Stomach (tissue), 9 donors: ENCODE data around the gene TBC1D10A. TPM values are rescaled to one million over a fixed set of nuclear protein-coding genes. Genes with fewer than 3 reads are reported as not detected.
A peak's percentile ranks its signal among the peaks of the same experiment; 100 is the strongest.

ENCODE experiments used
- DNase-seq, 2 donors: peaks; one replicate each; pipeline versions ENCODE4 v3.0.0 to v3.0.0-alpha.2; 2013 to 2019
- H3K27ac ChIP-seq, 5 donors: fragments of 200-600 bp in 4 of 5; sonication (generic) in 4 of 5; one replicate each; pipeline ENCODE4 v1.5.1; 2013 to 2019; ENCODE audit warnings: mild to moderate bottlenecking in 1 of 5, moderate library complexity in 1 of 5
- H3K27me3 ChIP-seq, 3 donors: fragments of 200-600 bp; sonication (generic); one replicate each; pipeline ENCODE4 v1.5.1; 2017 to 2019; ENCODE audit warnings: mixed run types in 1 of 3
- H3K36me3 ChIP-seq, 4 donors: fragments of 200-600 bp; sonication (generic); 1 replicate in 3 of 4; 2 replicates in 1 of 4; pipeline ENCODE4 v1.5.1; 2016 to 2019
- H3K4me1 ChIP-seq, 4 donors: fragments of 200-600 bp; sonication (generic); one replicate each; pipeline ENCODE4 v1.5.1; 2016 to 2019
- H3K4me3 ChIP-seq, 4 donors: fragments of 200-600 bp; sonication (generic) in 3 of 4; one replicate each; pipeline ENCODE4 v1.5.1; 2016 to 2019; ENCODE audit warnings: mild to moderate bottlenecking in 1 of 4
- H3K9me3 ChIP-seq, 4 donors: fragments of 200-600 bp; sonication (generic); one replicate each; pipeline ENCODE4 v1.5.1; 2016 to 2019
- EP300 ChIP-seq: sonication (generic); formaldehyde crosslinking; IDR thresholded peaks from one replicate; pipeline ENCODE4 v1.6.1; 2017; ENCODE audit warnings: antibody characterized with exemption
- POLR2A ChIP-seq, 4 donors: fragments of 450-650 bp; IDR thresholded peaks; one replicate each; pipeline ENCODE4 v1.6.1; 2016; ENCODE audit warnings: antibody characterized with exemption in 4 of 4, control low read depth in 2 of 4, mild to moderate bottlenecking in 1 of 4, moderate library complexity in 1 of 4
- POLR2AphosphoS5 ChIP-seq, 3 donors: sonication (generic); formaldehyde crosslinking; IDR thresholded peaks; one replicate each; pipeline ENCODE4 v1.6.1; 2016; ENCODE audit warnings: antibody characterized with exemption in 3 of 3
- WGBS, 5 donors: extraction: QIAGEN DNeasy Blood & Tissue Kit in 3 of 5; methylation state at CpG; one replicate each; pipeline versions ENCODE4 v1.1.5 to v1.1.7; 2013 to 2018; 5-methylcytosine and 5-hydroxymethylcytosine counted together
- intact Hi-C: fragments of 100-400 bp; cut with DNase I; formaldehyde crosslinking; loops from one replicate; pipeline ENCODE4 v1.15.1; 2023; ENCODE audit warnings: low total_unique reads
- polyA plus RNA-seq, 3 donors: library from polyadenylated mRNA; stranded (reverse); fragments of 200-250 nt; gene quantifications; one replicate each; pipeline ENCODE4 v1.2.3, GENCODE V29; 2013
- total RNA-seq, 5 donors: library from RNA; depleted of rRNA; stranded (reverse); fragments of >200 nt; gene quantifications; one replicate each; pipeline versions ENCODE4 v1.1.0 to v1.2.3, GENCODE V29; 2014 to 2016
- TF ChIP-seq, protein P1 (sequence below), 7 experiments: fragments of 450-650 bp in 4 of 7; fragments of 200-600 bp in 3 of 7; sonication (generic) in 3 of 7; IDR thresholded peaks; one replicate each; pipeline ENCODE4 v1.5.1; 2016 to 2019; ENCODE audit warnings: antibody characterized with exemption in 7 of 7, control low read depth in 2 of 7, mild to moderate bottlenecking in 1 of 7
- donor health status: healthy with polysubstance abuse.
- donor health status: Bipolar disorder and iron deficiency.
- donor health status: healthy.

Gene TBC1D10A
- total and polyA plus RNA-seq, 8 donors: 2.2 to 24.5 (median 18.0) TPM

GRCh38 chr22:30310881-30311771 is 15.6 kb downstream of the TBC1D10A start:
- peak overlapping the region in 1 of 4 donors; percentile 11 for H3K4me3 ChIP-seq

GRCh38 chr22:30309951-30310741 is 16.6 kb downstream of the TBC1D10A start:
- Histone ChIP-seq H3K4me3 (peak overlapping the region in 1 of 4 donors; percentile 11), H3K9me3 (no peaks in the 10 kb centered on the region), H3K27me3 (no peaks in the 10 kb centered on the region), H3K36me3 (no peaks in the 10 kb centered on the region), H3K4me1 (peaks cover 84 to 99% (median 96%) of the 10 kb centered on the region in 4 donors), H3K27ac (peak overlapping the region; percentile 86 to 94 (median 87))
- DNase-seq: peak; percentile 77 to 81
- TF ChIP-seq POLR2AphosphoS5 (IDR thresholded peaks at IDR 0.05) (peak; percentile 73 to 93 (median 78)), POLR2A (IDR thresholded peaks at IDR 0.05) (no peak), EP300 (no peak)
- TF ChIP-seq, protein P1, sequence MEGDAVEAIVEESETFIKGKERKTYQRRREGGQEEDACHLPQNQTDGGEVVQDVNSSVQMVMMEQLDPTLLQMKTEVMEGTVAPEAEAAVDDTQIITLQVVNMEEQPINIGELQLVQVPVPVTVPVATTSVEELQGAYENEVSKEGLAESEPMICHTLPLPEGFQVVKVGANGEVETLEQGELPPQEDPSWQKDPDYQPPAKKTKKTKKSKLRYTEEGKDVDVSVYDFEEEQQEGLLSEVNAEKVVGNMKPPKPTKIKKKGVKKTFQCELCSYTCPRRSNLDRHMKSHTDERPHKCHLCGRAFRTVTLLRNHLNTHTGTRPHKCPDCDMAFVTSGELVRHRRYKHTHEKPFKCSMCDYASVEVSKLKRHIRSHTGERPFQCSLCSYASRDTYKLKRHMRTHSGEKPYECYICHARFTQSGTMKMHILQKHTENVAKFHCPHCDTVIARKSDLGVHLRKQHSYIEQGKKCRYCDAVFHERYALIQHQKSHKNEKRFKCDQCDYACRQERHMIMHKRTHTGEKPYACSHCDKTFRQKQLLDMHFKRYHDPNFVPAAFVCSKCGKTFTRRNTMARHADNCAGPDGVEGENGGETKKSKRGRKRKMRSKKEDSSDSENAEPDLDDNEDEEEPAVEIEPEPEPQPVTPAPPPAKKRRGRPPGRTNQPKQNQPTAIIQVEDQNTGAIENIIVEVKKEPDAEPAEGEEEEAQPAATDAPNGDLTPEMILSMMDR (IDR thresholded peaks at IDR 0.05): no peak
- 30 to 46% (median 35%) methylated on average over 7 of the region's 7 CpGs for WGBS, 5 donors
- intact Hi-C loops: no loop called here

More at GRCh38 chr22:30310881-30311771, 15.6 kb downstream of the TBC1D10A start:
- peak; percentile 78 to 92 for DNase-seq
- WGBS, 5 donors: 29 to 43% (median 31%) methylated on average over 5 to 8 of the region's 8 CpGs
- no peaks in the 10 kb centered on the region for H3K9me3 ChIP-seq
- H3K4me1 ChIP-seq: peaks cover 83 to 99% (median 96%) of the 10 kb centered on the region in 4 donors
- H3K27me3 ChIP-seq: no peaks in the 10 kb centered on the region
- TF ChIP-seq POLR2AphosphoS5 (IDR thresholded peaks at IDR 0.05): peak; percentile 68 to 85 (median 81)
- TF ChIP-seq, protein P1 (IDR thresholded peaks at IDR 0.05): no peak
- TF ChIP-seq POLR2A (IDR thresholded peaks at IDR 0.05): no peak
- no peak for TF ChIP-seq EP300
- H3K36me3 ChIP-seq: peaks cover 0 to 3% (median 0%) of the 10 kb centered on the region in 4 donors
- H3K27ac ChIP-seq: peak overlapping the region; percentile 86 to 94 (median 87)
- intact Hi-C loops: no loop called here

DNA sequence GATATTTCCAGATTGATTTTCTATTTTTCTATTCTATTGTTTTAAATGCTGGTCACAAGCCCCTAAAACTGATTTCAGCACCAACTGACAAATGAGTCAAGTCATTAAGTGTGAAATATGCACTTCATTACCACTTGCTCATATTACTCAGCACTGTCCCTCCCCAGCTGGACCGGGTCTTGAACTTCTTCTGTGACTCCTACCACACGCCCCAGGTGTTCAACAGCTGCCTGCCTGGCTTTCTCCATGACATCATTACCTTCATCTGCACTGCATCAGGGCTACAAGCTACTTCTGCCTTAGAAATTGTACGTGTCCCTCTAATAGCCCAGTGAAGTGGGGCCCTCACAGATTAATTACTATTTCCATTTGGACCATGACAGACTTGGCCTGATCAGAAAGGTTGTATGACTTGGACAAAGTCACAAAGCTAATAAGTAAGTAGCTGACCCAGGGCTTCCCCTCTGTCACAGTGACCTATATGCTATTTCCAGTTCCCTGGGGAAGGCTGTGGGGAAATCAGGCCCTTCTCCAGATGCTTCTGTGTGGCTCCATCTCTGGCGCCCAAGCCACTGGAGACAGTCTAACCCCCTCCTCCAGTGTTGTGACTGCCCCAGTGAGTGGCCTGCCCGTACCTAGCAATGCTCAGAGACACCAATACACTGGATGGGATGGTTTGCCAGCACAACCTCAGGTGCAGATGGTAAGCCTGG is 18.1 kb downstream of the TBC1D10A start:
- no peak for DNase-seq
- H3K9me3 ChIP-seq: no peaks in the 10 kb centered on the region
- WGBS, 5 donors: 70 to 79% (median 75%) methylated on average over 5 of the region's 5 CpGs
- peaks cover 94 to 99% (median 97%) of the 10 kb centered on the region in 4 donors for H3K4me1 ChIP-seq
- peaks cover 0 to 7% (median 0%) of the 10 kb centered on the region in 4 donors for H3K36me3 ChIP-seq
- intact Hi-C loops: no loop called here
- TF ChIP-seq POLR2A (IDR thresholded peaks at IDR 0.05) (no peak), POLR2AphosphoS5 (IDR thresholded peaks at IDR 0.05) (no peak), EP300 (no peak)
- TF ChIP-seq, protein P1 (IDR thresholded peaks at IDR 0.05): no peak
- no peaks in the 10 kb centered on the region for H3K27me3 ChIP-seq
- H3K4me3 ChIP-seq: no peak overlapping the region
- peak overlapping the region in 4 of 5 donors; percentile 86 to 94 (median 88) for H3K27ac ChIP-seq
